H9 (cell line): Measurements from ENCODE around the gene XRRA1. TPM values are rescaled to one million over a fixed set of nuclear protein-coding genes. Genes with fewer than 3 reads are reported as not detected.

ENCODE experiments used
- DNase-seq: peaks from one replicate; pipeline ENCODE4 v3.0.0-alpha.2; 2017
- H2AFZ ChIP-seq: one replicate; pipeline ENCODE4 v1.6.1; 2013; ENCODE audit warnings: mild to moderate bottlenecking, low read length, control low read depth, moderate library complexity
- H2AK5ac ChIP-seq: 2 replicates; pipeline ENCODE4 v1.6.1; 2013; ENCODE audit warnings: low read length, control low read depth, mixed read lengths; ENCODE audit not compliant: insufficient read length
- H2BK120ac ChIP-seq: one replicate; pipeline ENCODE4 v1.6.1; 2013; ENCODE audit warnings: low read depth, mild to moderate bottlenecking, low read length, control low read depth, inconsistent platforms; ENCODE audit not compliant: poor library complexity, severe bottlenecking
- H2BK12ac ChIP-seq: 2 replicates; pipeline ENCODE4 v1.6.1; 2013; ENCODE audit warnings: low read length, control low read depth, mixed read lengths, low read depth; ENCODE audit not compliant: insufficient read length
- H2BK15ac ChIP-seq: 2 replicates; pipeline ENCODE4 v1.6.1; 2013; ENCODE audit warnings: low read depth, low read length, control low read depth
- H2BK20ac ChIP-seq: one replicate; pipeline ENCODE4 v1.6.1; 2013; ENCODE audit warnings: low read depth, mild to moderate bottlenecking, low read length, control low read depth, inconsistent platforms; ENCODE audit not compliant: poor library complexity, severe bottlenecking
- H2BK5ac ChIP-seq: 2 replicates; pipeline ENCODE4 v1.6.1; 2013; ENCODE audit warnings: low read length, control low read depth, mixed read lengths; ENCODE audit not compliant: insufficient read length
- H3K14ac ChIP-seq: 2 replicates; pipeline ENCODE4 v1.6.1; 2013; ENCODE audit warnings: low read length, control low read depth; ENCODE audit not compliant: insufficient read depth
- H3K18ac ChIP-seq: 2 replicates; pipeline ENCODE4 v1.6.1; 2013; ENCODE audit warnings: low read depth, mild to moderate bottlenecking, mixed read lengths, low read length, control low read depth; ENCODE audit not compliant: insufficient read length
- H3K23ac ChIP-seq: 2 replicates; pipeline ENCODE4 v1.6.1; 2013; ENCODE audit warnings: low read length, control low read depth, mixed read lengths, low read depth; ENCODE audit not compliant: insufficient read length
- H3K23me2 ChIP-seq: 2 replicates; pipeline ENCODE4 v1.6.1; 2013; ENCODE audit warnings: low read depth, mild to moderate bottlenecking, mixed read lengths, low read length, control low read depth; ENCODE audit not compliant: insufficient read length, poor library complexity, severe bottlenecking
- H3K27ac ChIP-seq: 2 replicates; pipeline ENCODE4 v1.5.1; 2013; ENCODE audit warnings: low read length, control low read depth, mixed read lengths, low read depth; ENCODE audit not compliant: insufficient read length
- H3K27me3 ChIP-seq: 2 replicates; pipeline ENCODE4 v1.6.1; 2013; ENCODE audit warnings: low read length, control low read depth, inconsistent platforms; ENCODE audit not compliant: insufficient read depth
- H3K4ac ChIP-seq: 2 replicates; pipeline ENCODE4 v1.6.1; 2013; ENCODE audit warnings: low read depth, mild to moderate bottlenecking, control low read depth, inconsistent platforms, low read length, moderate library complexity
- H3K4me1 ChIP-seq: 2 replicates; pipeline ENCODE4 v1.6.1; 2013; ENCODE audit warnings: low read length, control low read depth, inconsistent platforms; ENCODE audit not compliant: insufficient read depth
- H3K4me2 ChIP-seq: 2 replicates; pipeline ENCODE4 v1.6.1; 2013; ENCODE audit warnings: low read length, control low read depth, mixed read lengths; ENCODE audit not compliant: insufficient read length, insufficient read depth
- H3K56ac ChIP-seq: 2 replicates; pipeline ENCODE4 v1.6.1; 2013; ENCODE audit warnings: low read depth, mild to moderate bottlenecking, mixed read lengths, low read length, control low read depth; ENCODE audit not compliant: insufficient read length
- H3K79me1 ChIP-seq: 2 replicates; pipeline ENCODE4 v1.6.1; 2013; ENCODE audit warnings: low read depth, mild to moderate bottlenecking, moderate library complexity, low read length, control low read depth, inconsistent platforms; ENCODE audit not compliant: insufficient read depth, poor library complexity, severe bottlenecking
- H3K79me2 ChIP-seq: 2 replicates; pipeline ENCODE4 v1.6.1; 2013; ENCODE audit warnings: low read length, control low read depth, inconsistent platforms; ENCODE audit not compliant: insufficient read depth
- H3K9ac ChIP-seq: 2 replicates; pipeline ENCODE4 v1.6.1; 2013; ENCODE audit warnings: low read length, control low read depth, mixed read lengths; ENCODE audit not compliant: insufficient read length; ENCODE audit errors: extremely low read depth
- H3K9me3 ChIP-seq: one replicate; pipeline ENCODE4 v1.6.1; 2013; ENCODE audit warnings: low read depth, low read length, inconsistent platforms; ENCODE audit not compliant: control insufficient read depth
- H3T11ph ChIP-seq: one replicate; pipeline ENCODE4 v1.6.1; 2013; ENCODE audit warnings: mild to moderate bottlenecking, low read length, control low read depth, inconsistent platforms
- H4K20me1 ChIP-seq: one replicate; pipeline ENCODE4 v1.6.1; 2013; ENCODE audit not compliant: control insufficient read depth, insufficient read length, insufficient read depth
- H4K5ac ChIP-seq: 2 replicates; pipeline ENCODE4 v1.6.1; 2013; ENCODE audit warnings: low read depth, mild to moderate bottlenecking, mixed read lengths, low read length, control low read depth; ENCODE audit not compliant: insufficient read length
- H4K8ac ChIP-seq: replicated peaks from 2 replicates; pipeline ENCODE4 v1.6.1; 2013; ENCODE audit warnings: low read length, control low read depth, mixed read lengths, low read depth; ENCODE audit not compliant: insufficient read length
- H4K91ac ChIP-seq: 2 replicates; pipeline ENCODE4 v1.6.1; 2013; ENCODE audit warnings: low read depth, mild to moderate bottlenecking, moderate library complexity, mixed read lengths, low read length, control low read depth; ENCODE audit not compliant: insufficient read length
- H3K27ac Mint-ChIP-seq, 3 experiments: 2 replicates in 2 of 3; 3 replicates in 1 of 3; pipeline ENCODE4 v1.8.0; 2020 to 2021; ENCODE audit warnings: mixed read lengths in 3 of 3, mild to moderate bottlenecking in 1 of 3, moderate library complexity in 1 of 3
- H3K27me3 Mint-ChIP-seq: 2 replicates; pipeline ENCODE4 v1.8.0; 2021; ENCODE audit warnings: low read depth, mild to moderate bottlenecking, moderate library complexity, mixed read lengths
- H3K36me3 Mint-ChIP-seq, 3 experiments: 2 replicates in 2 of 3; 3 replicates in 1 of 3; pipeline ENCODE4 v1.8.0; 2020 to 2021; ENCODE audit warnings: low read depth in 3 of 3, mixed read lengths in 3 of 3; ENCODE audit not compliant: insufficient read depth in 1 of 3
- H3K4me1 Mint-ChIP-seq, 2 experiments: 2 replicates each; pipeline ENCODE4 v1.8.0; 2020; ENCODE audit warnings: mixed read lengths in 2 of 2
- H3K4me3 Mint-ChIP-seq, 2 experiments: 2 replicates in 1 of 2; 3 replicates in 1 of 2; pipeline ENCODE4 v1.8.0; 2020 to 2021; ENCODE audit warnings: mild to moderate bottlenecking in 2 of 2, mixed read lengths in 2 of 2, moderate library complexity in 1 of 2
- H3K9me3 Mint-ChIP-seq, 2 experiments: 2 replicates in 1 of 2; 3 replicates in 1 of 2; pipeline ENCODE4 v1.8.0; 2020; ENCODE audit warnings: mild to moderate bottlenecking in 2 of 2, mixed read lengths in 2 of 2, moderate library complexity in 1 of 2
- WGBS: extraction: QIAGEN DNeasy Blood & Tissue Kit; methylation state at CpG from one replicate; pipeline ENCODE4 v1.1.7; 2013; ENCODE audit warnings: missing lambda C conversion rate, low lambda C conversion rate, mixed read lengths; ENCODE audit not compliant: insufficient read length; ENCODE audit errors: extremely low coverage; 5-methylcytosine and 5-hydroxymethylcytosine counted together
- total RNA-seq: library from RNA; stranded (reverse); gene quantifications from 2 replicates; pipeline ENCODE4 v1.2.1, GENCODE V29; 2021
- TF ChIP-seq, protein P1 (sequence below): fragments of 200-600 bp; sonication (generic); conservative IDR thresholded peaks from 3 replicates; pipeline ENCODE4 v1.8.0; 2021; ENCODE audit warnings: antibody characterized with exemption, mild to moderate bottlenecking

Gene XRRA1
- total RNA-seq, 1 experiment from 2014 or later = 4.5 TPM

- Histone ChIP-seq H3K18ac (no peak overlapping the region), H3K4ac (no peak overlapping the region), H2BK15ac (no peak overlapping the region), H2BK5ac (no peak overlapping the region), H4K91ac (no peak overlapping the region), H4K8ac (no peak overlapping the region), H2BK120ac (no peak overlapping the region), H3K4me1 (no peaks in the 10 kb centered on the region), H2AK5ac (no peak overlapping the region), H3K56ac (no peak overlapping the region), H3K23ac (no peak overlapping the region), H2BK12ac (no peak overlapping the region), H3K27me3 (no peaks in the 10 kb centered on the region), H3K9me3 (peaks cover 10% of the 10 kb centered on the region), H3K79me1 (no peaks in the 10 kb centered on the region), H3K23me2 (no peaks in the 10 kb centered on the region), H3K27ac (no peak overlapping the region), H3K9ac (no peak overlapping the region), H3K4me2 (no peak overlapping the region), H2AFZ (no peak overlapping the region), H3K14ac (no peak overlapping the region), H4K5ac (no peak overlapping the region), H3T11ph (no peak overlapping the region), H2BK20ac (no peak overlapping the region), H3K79me2 (no peaks in the 10 kb centered on the region), H4K20me1 (no peaks in the 10 kb centered on the region)
- no peaks in the 10 kb centered on the region for H3K27me3 Mint-ChIP-seq
- peaks cover 62 to 76% (median 68%) of the 10 kb centered on the region in 3 experiments for H3K36me3 Mint-ChIP-seq
- TF ChIP-seq, protein P1, sequence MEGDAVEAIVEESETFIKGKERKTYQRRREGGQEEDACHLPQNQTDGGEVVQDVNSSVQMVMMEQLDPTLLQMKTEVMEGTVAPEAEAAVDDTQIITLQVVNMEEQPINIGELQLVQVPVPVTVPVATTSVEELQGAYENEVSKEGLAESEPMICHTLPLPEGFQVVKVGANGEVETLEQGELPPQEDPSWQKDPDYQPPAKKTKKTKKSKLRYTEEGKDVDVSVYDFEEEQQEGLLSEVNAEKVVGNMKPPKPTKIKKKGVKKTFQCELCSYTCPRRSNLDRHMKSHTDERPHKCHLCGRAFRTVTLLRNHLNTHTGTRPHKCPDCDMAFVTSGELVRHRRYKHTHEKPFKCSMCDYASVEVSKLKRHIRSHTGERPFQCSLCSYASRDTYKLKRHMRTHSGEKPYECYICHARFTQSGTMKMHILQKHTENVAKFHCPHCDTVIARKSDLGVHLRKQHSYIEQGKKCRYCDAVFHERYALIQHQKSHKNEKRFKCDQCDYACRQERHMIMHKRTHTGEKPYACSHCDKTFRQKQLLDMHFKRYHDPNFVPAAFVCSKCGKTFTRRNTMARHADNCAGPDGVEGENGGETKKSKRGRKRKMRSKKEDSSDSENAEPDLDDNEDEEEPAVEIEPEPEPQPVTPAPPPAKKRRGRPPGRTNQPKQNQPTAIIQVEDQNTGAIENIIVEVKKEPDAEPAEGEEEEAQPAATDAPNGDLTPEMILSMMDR = no peak
- no peak overlapping the region for H3K4me3 Mint-ChIP-seq
- no peak for DNase-seq
- H3K27ac Mint-ChIP-seq = no peak overlapping the region
- H3K4me1 Mint-ChIP-seq = no peaks in the 10 kb centered on the region
- no CpG with 5 or more reads among the region's 1 CpG for WGBS
- peaks cover 50 to 52% of the 10 kb centered on the region in 2 experiments for H3K9me3 Mint-ChIP-seq
These were observed 124.5 kb downstream of the XRRA1 start for GRCh38 chr11:74824285-74824982.
